Activated T-cell treated with anti-CD3 and anti-CD28 coated beads for 4 hours (primary cell): Measurements from ENCODE around the gene FAM78B.

Experiments used
- DNase-seq: peaks from one replicate; pipeline ENCODE4 v3.0.0-alpha.2; 2020

The FAM78B gene

DNA sequence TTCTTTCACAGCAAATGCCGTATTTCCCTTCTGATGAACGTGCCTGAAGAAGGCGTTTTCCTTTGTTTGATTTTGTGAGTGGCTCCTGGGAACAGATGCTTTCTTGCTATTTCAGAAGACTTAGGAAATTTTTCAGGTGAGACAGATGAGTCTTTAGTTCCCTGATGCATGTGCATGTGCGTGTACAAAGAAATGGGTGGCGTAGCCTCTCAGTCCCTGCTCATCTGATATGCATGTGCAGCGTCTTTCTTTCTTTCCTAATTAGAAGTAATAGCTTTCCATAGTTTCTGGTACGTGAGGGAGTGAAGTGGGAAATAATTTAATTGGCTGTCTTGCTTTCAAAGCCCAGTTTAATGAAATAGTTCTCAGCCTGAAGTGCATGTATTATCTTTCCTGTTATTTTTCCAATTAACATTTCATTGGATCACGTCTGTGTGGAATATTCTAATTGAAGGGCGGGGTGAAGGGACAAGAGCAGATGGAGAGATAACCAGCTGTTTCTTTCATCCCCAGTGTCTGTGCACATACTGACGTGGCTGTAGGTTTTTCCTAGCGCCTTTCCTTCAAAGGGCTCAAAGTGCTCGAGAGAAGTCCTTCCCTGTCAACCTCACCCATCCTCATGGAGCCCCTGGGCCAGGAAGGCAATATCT is 104.3 kb downstream of the FAM78B start:
- DNase-seq = no peak

DNA sequence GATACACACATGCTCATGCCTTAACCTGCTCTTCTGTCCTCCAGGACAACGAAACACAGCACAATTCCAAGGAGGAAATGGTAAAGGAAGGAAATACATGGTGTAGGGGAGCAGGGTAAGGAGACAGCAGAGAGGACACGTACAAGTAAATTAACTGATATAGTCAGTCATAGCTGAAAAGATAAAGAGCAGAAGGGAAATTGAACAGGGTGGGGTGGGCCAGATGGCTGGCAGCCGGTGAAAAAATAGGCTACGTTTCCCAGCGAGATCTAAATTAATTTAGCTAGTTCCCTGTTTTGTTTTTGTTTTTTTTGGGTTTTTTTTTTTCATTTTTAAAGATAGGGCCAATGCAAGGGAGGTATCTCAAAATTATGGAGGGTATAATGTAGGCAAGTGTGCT is 109.2 kb downstream of the FAM78B start:
- DNase-seq = no peak

DNA sequence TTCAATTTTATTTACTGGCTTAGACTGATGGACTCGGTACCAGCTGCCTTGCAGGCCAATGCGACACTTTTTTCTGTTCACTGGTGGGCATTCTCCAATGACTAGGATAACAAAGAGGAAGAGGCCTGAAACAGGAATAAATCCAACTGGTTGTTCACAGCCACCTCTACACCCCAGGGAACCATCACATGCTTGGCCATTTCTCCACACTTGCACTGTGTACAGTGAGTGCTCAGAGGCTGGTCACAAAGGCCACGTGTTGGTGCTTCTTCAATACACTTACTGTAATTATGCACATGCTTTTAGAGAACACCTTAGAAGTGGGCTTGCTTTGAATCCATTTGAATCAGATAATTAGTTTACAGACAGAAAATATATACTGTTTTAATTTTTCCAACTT is 113.4 kb downstream of the FAM78B start:
- no peak for DNase-seq

DNA sequence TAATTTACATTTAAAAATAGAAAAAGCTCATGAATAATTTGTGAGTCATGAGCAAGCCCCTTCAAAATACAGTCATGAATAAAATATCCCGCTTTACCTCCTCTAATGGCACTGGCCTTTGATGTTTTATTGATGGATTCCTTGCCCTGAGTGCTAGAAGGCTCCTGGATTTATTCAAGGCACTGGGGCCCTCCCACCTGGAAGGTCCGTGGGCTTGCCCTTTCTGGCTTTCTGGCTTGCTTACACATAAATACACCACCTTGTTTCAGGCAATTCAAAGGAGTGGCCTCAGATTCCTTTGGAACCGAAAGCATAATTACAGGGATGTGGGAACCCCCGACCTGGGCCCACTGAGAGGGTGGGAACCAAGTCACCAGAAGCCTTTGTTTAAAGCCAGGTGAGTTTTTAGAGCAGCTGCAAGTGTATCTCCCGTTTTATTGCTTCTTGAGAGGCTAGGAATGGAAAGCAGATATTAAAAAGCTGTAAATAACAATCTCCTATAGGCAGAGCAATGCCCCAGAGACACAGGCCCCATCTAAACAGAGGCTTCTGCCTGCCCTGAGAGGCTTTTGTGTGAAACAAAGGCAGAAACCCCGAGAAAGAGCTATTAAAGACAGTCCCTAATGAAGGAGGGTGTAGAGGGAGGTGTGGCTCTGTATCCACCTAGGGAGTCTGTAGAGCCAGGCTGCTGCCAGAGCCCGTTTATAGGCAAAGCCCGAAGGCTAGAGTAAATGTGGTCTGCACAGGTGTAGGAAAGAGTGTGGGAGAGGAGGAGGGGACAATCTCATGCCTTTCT is 126.4 kb downstream of the FAM78B start:
- no peak for DNase-seq

DNA sequence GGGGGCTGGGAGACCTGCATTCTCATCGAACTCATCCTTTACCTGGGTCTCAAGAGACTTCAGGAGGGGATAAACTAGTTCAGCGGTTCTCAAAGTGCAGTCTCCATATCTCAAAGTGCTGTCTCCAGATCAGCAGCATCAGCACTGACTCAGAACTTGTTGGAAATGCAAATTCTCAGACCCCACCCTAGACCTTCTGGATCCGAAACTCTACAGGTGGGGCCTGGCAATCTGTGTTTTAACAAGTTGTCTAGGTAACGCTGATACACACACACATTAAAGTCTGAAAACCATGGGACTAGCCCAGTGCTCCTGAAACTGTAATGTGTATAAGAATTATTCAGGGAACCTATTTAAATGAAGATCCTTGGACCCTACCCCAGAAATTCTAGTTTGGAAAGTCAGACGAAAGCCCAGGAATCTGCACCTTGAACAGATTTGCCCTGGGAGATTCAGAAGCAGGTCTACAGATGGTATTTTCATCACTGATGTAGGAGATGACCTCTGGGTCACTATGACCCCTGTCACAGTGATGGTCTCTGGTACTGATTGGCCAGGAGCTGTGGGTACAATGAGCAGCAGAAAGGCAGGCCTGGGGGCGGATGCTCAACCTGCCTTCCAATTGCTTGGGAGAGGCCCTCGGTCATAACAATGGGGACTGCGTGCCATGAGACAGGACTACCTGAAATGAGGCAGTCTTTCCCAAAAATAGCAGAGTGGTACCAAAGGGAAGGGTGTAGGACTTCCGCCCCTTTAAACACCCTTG is 127.2 kb downstream of the FAM78B start:
- DNase-seq = no peak

DNA sequence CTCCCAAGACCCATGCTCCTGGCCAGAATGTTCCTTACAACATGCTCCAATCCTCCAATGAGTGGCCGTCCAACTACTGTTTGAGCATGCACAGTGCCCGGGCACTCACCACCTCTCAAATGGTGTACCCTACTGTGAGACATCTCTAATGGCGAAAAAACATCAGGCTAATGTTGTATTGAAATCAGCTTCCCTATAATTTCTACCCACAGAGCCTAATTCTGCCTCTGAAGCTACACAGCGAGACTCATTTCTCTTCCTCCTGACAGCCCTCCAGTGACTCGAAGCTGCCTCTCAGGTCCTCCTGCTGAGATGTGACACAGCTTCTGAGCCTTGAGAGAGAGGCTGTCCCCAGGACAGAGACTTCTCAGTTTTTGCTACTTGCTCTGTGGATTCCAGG is 130.7 kb downstream of the FAM78B start:
- DNase-seq = no peak

DNA sequence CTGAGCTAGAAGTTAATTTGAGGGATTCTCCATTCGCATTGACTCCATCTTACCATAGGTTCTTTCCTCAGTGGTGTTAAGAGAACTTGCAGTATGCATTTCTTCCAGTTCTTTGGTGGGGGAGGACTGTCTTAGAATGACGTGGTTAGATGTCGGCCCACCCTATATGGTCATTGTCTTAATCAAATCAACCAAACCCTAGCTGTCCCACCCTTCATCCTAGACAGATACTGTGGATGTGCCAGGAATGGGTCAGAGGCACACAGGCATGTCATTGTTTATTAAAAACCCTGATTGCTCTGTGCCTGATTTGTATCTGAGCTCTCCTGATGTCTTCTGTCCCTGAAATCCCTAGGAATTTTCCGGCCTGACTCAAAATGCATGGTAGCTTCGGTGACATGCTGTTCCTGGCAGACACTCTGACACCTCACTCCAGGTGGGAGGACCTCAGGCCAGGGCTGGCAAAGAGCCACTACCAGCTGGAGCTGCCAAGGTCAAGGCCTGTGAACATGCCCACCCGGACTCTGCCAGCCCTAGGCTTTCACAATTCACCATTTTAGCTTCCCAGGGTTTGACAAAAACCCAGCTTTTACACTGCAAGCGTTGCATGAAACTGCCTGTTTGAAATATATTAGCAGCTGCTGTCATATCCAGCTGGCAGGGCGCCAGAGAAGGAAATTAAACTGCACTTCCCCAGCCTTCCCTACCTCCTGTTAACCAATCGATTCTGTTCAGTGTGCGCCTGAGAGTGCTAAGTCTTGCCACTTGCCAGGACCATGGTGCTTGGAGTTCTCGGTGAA is 134.0 kb downstream of the FAM78B start:
- no peak for DNase-seq

DNA sequence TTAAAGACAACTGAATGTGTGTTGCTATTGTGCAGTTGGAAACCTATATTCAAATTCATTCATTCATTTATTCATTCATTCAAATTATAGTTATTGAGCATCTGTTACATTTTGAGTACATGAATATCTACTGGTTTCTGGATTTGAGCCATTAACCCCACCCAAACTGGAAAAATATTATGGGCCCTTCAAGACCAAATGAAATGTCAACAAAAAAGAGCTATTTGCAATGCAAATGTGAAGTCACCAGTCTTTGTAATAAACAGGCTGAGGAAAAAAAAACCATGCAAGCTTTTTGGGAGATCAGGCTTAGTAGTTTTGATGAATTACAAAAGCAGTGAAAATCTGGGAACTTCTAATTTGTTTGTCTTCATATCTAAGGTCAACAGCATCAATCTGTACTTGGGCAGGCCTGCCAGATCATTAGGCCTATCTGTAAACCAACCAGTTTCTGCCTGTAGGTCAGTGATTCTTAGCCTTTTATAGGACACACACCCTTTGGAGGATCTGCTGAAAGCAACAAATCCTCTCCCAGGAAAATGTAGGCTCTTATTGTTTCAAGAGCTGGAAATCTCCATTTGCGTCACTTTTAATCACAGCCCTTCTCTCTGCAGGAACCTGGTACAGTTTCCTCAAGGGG is 134.7 kb downstream of the FAM78B start:
- DNase-seq = no peak

DNA sequence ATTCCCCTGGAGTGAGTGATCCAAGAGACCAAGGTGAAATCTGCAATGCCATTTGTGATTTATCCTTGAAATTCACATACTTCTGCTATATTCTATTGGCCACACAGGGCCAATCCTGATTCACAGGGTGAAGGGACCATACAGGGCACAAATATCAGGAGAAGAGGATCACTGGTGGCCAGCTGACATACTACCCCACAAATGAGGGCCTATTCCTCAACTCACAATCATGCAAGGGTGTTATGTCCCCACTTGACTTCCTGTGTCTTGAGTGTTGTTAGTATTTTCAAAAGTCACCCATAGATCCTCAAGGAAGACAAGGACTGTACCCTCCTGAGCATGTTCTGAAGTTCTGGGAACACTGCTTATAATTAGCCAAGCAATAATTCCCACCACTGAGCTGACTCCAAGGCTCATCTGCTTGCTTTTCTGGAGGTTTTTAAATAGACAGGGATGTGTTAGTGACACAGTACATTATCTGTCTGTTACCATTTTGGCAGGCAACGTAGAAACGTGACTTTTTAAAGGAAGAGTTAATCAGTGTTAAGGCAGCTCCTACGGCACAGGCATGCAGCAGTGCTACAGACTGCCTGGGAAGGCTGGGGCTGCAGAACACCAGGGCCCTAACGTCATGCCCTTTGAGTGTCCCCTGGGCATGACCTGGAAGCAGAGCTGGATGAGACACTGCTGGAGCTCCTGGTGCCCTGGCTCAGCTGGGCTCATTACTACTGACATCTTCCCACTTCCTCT is 137.4 kb downstream of the FAM78B start:
- DNase-seq = no peak

DNA sequence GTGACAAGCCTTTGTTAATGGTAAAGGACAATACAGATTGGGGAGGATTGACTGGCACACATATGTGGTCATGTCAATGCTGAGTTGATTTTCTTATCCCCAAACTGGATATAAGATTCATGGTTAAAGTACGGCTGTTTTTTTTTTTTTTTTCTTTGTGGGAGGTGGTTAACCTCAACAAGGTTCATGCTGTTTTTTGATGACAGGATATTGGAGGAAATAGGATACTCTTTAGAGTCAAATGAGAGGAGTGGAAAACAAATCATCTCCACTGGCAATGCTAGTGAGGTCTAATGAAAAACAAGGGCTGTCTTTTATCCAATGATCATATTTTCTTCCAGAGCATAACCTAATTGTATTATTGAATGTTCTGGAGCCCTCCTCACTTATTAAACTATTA is 140.2 kb downstream of the FAM78B start:
- no peak for DNase-seq

DNA sequence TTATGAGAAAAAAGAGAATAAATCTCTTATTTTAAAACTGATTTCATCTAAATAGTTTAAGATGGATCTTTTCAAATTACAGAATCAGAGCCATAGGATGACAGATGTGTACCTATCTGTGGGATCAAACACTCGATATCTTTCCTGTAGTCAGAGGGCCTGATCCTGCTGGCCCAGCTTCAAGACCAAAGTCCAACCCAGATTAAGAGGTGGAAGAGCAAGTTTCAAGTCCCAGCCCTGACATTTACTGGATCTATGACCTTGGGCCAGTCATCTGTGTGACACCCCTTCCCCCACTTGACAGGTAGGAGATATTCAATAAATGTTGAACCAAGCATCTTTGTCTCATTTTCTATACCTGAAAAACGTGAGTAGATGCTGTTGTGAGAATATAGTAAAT is 140.7 kb downstream of the FAM78B start:
- no peak for DNase-seq

DNA sequence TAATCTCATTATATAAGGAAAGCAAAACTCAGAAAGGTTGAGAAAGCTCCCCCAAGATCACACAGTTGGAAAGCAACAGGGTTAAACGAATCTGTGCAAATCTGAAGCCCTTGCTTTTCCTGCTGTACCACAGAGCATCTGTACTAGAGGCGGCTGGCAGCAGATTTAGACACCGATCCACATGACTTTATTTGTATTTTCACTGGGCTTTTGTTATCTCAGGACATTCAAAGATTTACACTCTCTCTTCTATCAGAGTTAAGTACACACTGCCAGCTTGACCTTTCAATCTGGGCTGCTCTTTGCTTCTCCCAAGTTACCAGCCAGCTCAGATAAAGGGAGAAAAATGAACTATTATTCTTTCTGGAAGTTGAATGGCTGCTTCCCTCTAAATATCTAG is 146.6 kb downstream of the FAM78B start:
- no peak for DNase-seq
